Mesendoderm (in vitro differentiated cells): ENCODE results near the gene COL5A3. TPM values are rescaled to one million over a fixed set of nuclear protein-coding genes. Genes with fewer than 3 reads are reported as not detected.

ENCODE experiments used
- DNase-seq: peaks from one replicate; pipeline ENCODE4 v3.0.0; 2013
- H2AK5ac ChIP-seq: 2 replicates; pipeline ENCODE4 v1.6.1; 2013; ENCODE audit warnings: low read length, inconsistent platforms
- H2BK120ac ChIP-seq: 2 replicates; pipeline ENCODE4 v1.6.1; 2013; ENCODE audit warnings: low read depth, mild to moderate bottlenecking, low read length, moderate library complexity, mixed read lengths
- H2BK15ac ChIP-seq: replicated peaks from 2 replicates; pipeline ENCODE4 v1.6.1; 2013; ENCODE audit warnings: low read depth, mild to moderate bottlenecking, moderate library complexity
- H2BK5ac ChIP-seq: 2 replicates; pipeline ENCODE4 v1.6.1; 2013; ENCODE audit warnings: low read length, inconsistent platforms
- H3K18ac ChIP-seq: 2 replicates; pipeline ENCODE4 v1.6.1; 2013; ENCODE audit warnings: mild to moderate bottlenecking, low read length, mixed read lengths
- H3K23ac ChIP-seq: one replicate; pipeline ENCODE4 v1.6.1; 2013; ENCODE audit warnings: low read length
- H3K27ac ChIP-seq: 2 replicates; pipeline ENCODE4 v1.5.1; 2013; ENCODE audit warnings: low read depth, mild to moderate bottlenecking, inconsistent platforms, low read length, moderate library complexity
- H3K27me3 ChIP-seq: 2 replicates; pipeline ENCODE4 v1.6.1; 2013; ENCODE audit warnings: low read length, control low read depth, mild to moderate bottlenecking, inconsistent platforms; ENCODE audit not compliant: insufficient read depth, poor library complexity
- H3K36me3 ChIP-seq: 2 replicates; pipeline ENCODE4 v1.6.1; 2013; ENCODE audit warnings: low read length, inconsistent platforms; ENCODE audit not compliant: control insufficient read depth, insufficient read depth
- H3K4ac ChIP-seq: one replicate; pipeline ENCODE4 v1.6.1; 2013; ENCODE audit warnings: low read depth, mild to moderate bottlenecking, low read length, moderate library complexity
- H3K4me1 ChIP-seq: 2 replicates; pipeline ENCODE4 v1.6.1; 2013; ENCODE audit warnings: low read depth, low read length, inconsistent platforms; ENCODE audit not compliant: control insufficient read depth
- H3K4me2 ChIP-seq: 2 replicates; pipeline ENCODE4 v1.6.1; 2013; ENCODE audit warnings: low read length
- H3K4me3 ChIP-seq: 2 replicates; pipeline ENCODE4 v1.5.1; 2013; ENCODE audit warnings: mild to moderate bottlenecking, low read length
- H3K56ac ChIP-seq: one replicate; pipeline ENCODE4 v1.6.1; 2013; ENCODE audit warnings: low read length
- H3K79me1 ChIP-seq: 2 replicates; pipeline ENCODE4 v1.6.1; 2013; ENCODE audit warnings: low read length, inconsistent platforms
- H3K79me2 ChIP-seq: 2 replicates; pipeline ENCODE4 v1.6.1; 2013; ENCODE audit warnings: mild to moderate bottlenecking, low read length; ENCODE audit not compliant: control insufficient read depth, insufficient read depth
- H3K9ac ChIP-seq: 2 replicates; pipeline ENCODE4 v1.6.1; 2013; ENCODE audit warnings: low read length, inconsistent platforms
- H4K5ac ChIP-seq: one replicate; pipeline ENCODE4 v1.6.1; 2013; ENCODE audit warnings: low read length
- H4K8ac ChIP-seq: one replicate; pipeline ENCODE4 v1.6.1; 2013; ENCODE audit warnings: low read depth, mild to moderate bottlenecking, control low read depth, low read length, moderate library complexity
- WGBS: extraction: QIAGEN DNeasy Blood & Tissue Kit; methylation state at CpG from one replicate; pipeline ENCODE4 v1.1.7; 2013; ENCODE audit warnings: low lambda C conversion rate, missing lambda C conversion rate; ENCODE audit not compliant: insufficient coverage; ENCODE audit errors: extremely low coverage; 5-methylcytosine and 5-hydroxymethylcytosine counted together
- polyA plus RNA-seq, 2 experiments: library from polyadenylated mRNA; stranded (reverse); fragments of 200-250 nt; gene quantifications; one replicate each; pipeline ENCODE4 v1.2.3, GENCODE V29; 2013

Gene COL5A3
- polyA plus RNA-seq (2013, experiment 1 of 2), result 0.87 TPM
- 0.97 TPM for polyA plus RNA-seq (2013, experiment 2 of 2)

DNA sequence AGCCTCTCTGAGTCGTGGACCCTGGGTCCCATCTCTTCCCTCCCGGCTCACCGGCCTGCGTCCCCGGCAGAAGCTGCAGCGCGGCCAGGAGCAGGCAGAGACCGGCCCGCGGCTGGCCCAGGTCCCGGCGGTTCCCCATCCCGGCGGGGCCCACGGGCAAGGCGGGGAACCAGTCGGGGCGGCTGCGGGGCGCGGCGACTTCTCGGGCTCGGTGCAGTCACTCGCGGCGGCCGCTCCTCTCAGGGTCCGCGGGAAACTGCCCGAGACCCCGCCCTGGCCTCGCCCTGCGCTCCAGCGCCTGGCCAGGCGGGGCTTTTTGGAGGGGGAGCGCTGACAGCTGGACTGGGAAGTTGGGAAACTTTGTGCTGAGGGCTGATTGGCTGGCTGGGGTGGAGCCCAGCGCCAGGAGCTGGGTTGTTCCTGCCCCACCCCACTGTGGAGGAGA lies at the start of gene COL5A3:
Gene COL5A3, minus strand, starts transcription at position 258 of the 445 bp plus-strand sequence. Its CDS starts 119 bp downstream, at position 139.
- Histone ChIP-seq H3K4me1 (no peaks in the 10 kb centered on the region), H3K36me3 (no peaks in the 10 kb centered on the region), H4K8ac (no peak within 1 kb of the TSS), H3K9ac (no peak within 1 kb of the TSS), H3K79me1 (no peaks in the 10 kb centered on the region), H3K18ac (no peak within 1 kb of the TSS), H2BK5ac (no peak within 1 kb of the TSS), H3K4me3 (no peak within 1 kb of the TSS), H2BK120ac (no peak within 1 kb of the TSS), H3K79me2 (no peaks in the 10 kb centered on the region), H3K4ac (no peak within 1 kb of the TSS), H3K27me3 (no peaks in the 10 kb centered on the region), H2BK15ac (no peak within 1 kb of the TSS), H2AK5ac (no peak within 1 kb of the TSS), H3K23ac (no peak within 1 kb of the TSS), H4K5ac (no peak within 1 kb of the TSS), H3K4me2 (no peak within 1 kb of the TSS), H3K27ac (no peak within 1 kb of the TSS), H3K56ac (no peak within 1 kb of the TSS)
- no peak for DNase-seq
- no CpG with 5 or more reads among the region's 38 CpGs for WGBS

GRCh38 chr19:10052602-10053360 lies 42.5 kb upstream of the COL5A3 start:
- Histone ChIP-seq H3K27me3 (no peaks in the 10 kb centered on the region), H3K79me1 (no peaks in the 10 kb centered on the region), H3K9ac (no peak overlapping the region), H3K4me3 (no peak overlapping the region), H2BK15ac (no peak overlapping the region), H4K8ac (no peak overlapping the region), H3K56ac (no peak overlapping the region), H3K4ac (no peak overlapping the region), H3K18ac (no peak overlapping the region), H3K27ac (no peak overlapping the region), H3K79me2 (no peaks in the 10 kb centered on the region), H3K23ac (no peak overlapping the region), H3K4me2 (no peak overlapping the region), H2BK5ac (no peak overlapping the region), H3K36me3 (no peaks in the 10 kb centered on the region), H2BK120ac (no peak overlapping the region), H3K4me1 (no peaks in the 10 kb centered on the region), H2AK5ac (no peak overlapping the region), H4K5ac (no peak overlapping the region)
- no peak for DNase-seq
- no CpG with 5 or more reads among the region's 21 CpGs for WGBS

DNA sequence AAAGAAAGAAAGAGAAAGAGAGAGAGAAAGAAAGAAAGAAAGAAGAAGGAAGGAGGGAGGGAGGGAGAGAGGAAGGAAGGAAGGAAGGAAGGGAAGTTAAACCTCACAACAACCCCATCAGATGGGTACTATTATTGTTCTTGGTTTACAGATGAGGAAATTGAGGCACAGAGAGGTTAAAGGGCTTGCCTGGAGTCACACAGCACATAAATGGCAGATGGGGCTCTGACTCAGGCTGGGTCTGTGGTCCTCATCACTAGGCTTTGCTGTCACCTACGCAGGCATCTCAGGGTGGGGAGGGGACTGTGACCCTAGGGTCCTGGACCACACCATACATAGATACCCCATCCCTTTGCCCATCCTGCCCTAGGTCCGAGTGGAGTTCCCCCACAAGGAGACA lies 39.3 kb upstream of the COL5A3 start:
- Histone ChIP-seq H3K4me1 (no peaks in the 10 kb centered on the region), H2BK15ac (no peak overlapping the region), H4K5ac (no peak overlapping the region), H3K4ac (no peak overlapping the region), H3K56ac (no peak overlapping the region), H3K36me3 (no peaks in the 10 kb centered on the region), H4K8ac (no peak overlapping the region), H3K27me3 (no peaks in the 10 kb centered on the region), H2BK5ac (no peak overlapping the region), H3K23ac (no peak overlapping the region), H3K4me2 (no peak overlapping the region), H3K4me3 (no peak overlapping the region), H3K79me2 (no peaks in the 10 kb centered on the region), H3K27ac (no peak overlapping the region), H3K18ac (no peak overlapping the region), H2AK5ac (no peak overlapping the region), H2BK120ac (no peak overlapping the region), H3K79me1 (no peaks in the 10 kb centered on the region), H3K9ac (no peak overlapping the region)
- no CpG with 5 or more reads among the region's 2 CpGs for WGBS
- no peak for DNase-seq

- Histone ChIP-seq H2AK5ac (no peak overlapping the region), H3K27ac (no peak overlapping the region), H2BK15ac (no peak overlapping the region), H3K36me3 (no peaks in the 10 kb centered on the region), H2BK5ac (no peak overlapping the region), H3K79me1 (no peaks in the 10 kb centered on the region), H3K18ac (no peak overlapping the region), H4K5ac (no peak overlapping the region), H3K56ac (no peak overlapping the region), H3K27me3 (no peaks in the 10 kb centered on the region), H3K4me2 (no peak overlapping the region), H3K4me1 (no peaks in the 10 kb centered on the region), H2BK120ac (no peak overlapping the region), H3K23ac (no peak overlapping the region), H3K79me2 (no peaks in the 10 kb centered on the region), H4K8ac (no peak overlapping the region), H3K4me3 (no peak overlapping the region), H3K4ac (no peak overlapping the region), H3K9ac (no peak overlapping the region)
- WGBS, result no CpG with 5 or more reads among the region's 1 CpG
- no peak for DNase-seq
Observed at GRCh38 chr19:10045371-10045770, 35.1 kb upstream of the COL5A3 start.

GRCh38 chr19:10044390-10044789 lies 34.1 kb upstream of the COL5A3 start:
- no peak for DNase-seq

More at GRCh38 chr19:10044390-10044789, 34.1 kb upstream of the COL5A3 start:
- Histone ChIP-seq H3K4me1 (no peaks in the 10 kb centered on the region), H2BK120ac (no peak overlapping the region), H3K79me2 (no peaks in the 10 kb centered on the region), H3K4me2 (no peak overlapping the region), H2BK5ac (no peak overlapping the region), H3K27me3 (no peaks in the 10 kb centered on the region), H3K4me3 (no peak overlapping the region), H3K36me3 (no peaks in the 10 kb centered on the region), H2AK5ac (no peak overlapping the region), H3K79me1 (no peaks in the 10 kb centered on the region), H4K5ac (no peak overlapping the region), H3K4ac (no peak overlapping the region), H3K27ac (no peak overlapping the region), H2BK15ac (no peak overlapping the region), H3K18ac (no peak overlapping the region), H3K56ac (no peak overlapping the region), H3K23ac (no peak overlapping the region), H3K9ac (no peak overlapping the region), H4K8ac (no peak overlapping the region)
- no CpG with 5 or more reads among the region's 1 CpG for WGBS
